Skeletal muscle tissue (tissue), 4 donors: Measurements from ENCODE around the gene TMEM131L. TPM values are rescaled to one million over a fixed set of nuclear protein-coding genes. Genes with fewer than 3 reads are reported as not detected.

Source experiments
- H3K27ac ChIP-seq: one replicate; pipeline ENCODE4 v1.7.0; 2013; ENCODE audit warnings: mild to moderate bottlenecking, low read depth, low read length, inconsistent platforms
- H3K27me3 ChIP-seq, 3 donors: one replicate each; pipeline ENCODE4 v1.7.0; 2013; ENCODE audit warnings: low read length in 3 of 3; ENCODE audit not compliant: control insufficient read depth in 3 of 3, insufficient read depth in 3 of 3
- H3K36me3 ChIP-seq, 3 donors: one replicate each; pipeline ENCODE4 v1.7.0; 2013; ENCODE audit warnings: low read length in 3 of 3; ENCODE audit not compliant: control insufficient read depth in 3 of 3, insufficient read depth in 3 of 3
- H3K4me1 ChIP-seq, 3 donors: one replicate each; pipeline ENCODE4 v1.7.0; 2013; ENCODE audit warnings: low read length in 3 of 3, mild to moderate bottlenecking in 3 of 3; ENCODE audit not compliant: control insufficient read depth in 3 of 3, insufficient read depth in 3 of 3
- H3K4me3 ChIP-seq, 3 donors: one replicate each; pipeline ENCODE4 v1.7.0; 2013; ENCODE audit warnings: low read length in 3 of 3
- H3K9ac ChIP-seq, 3 donors: one replicate each; pipeline ENCODE4 v1.7.0; 2013; ENCODE audit warnings: low read length in 3 of 3, mild to moderate bottlenecking in 3 of 3, moderate library complexity in 2 of 3, low read depth in 1 of 3
- H3K9me3 ChIP-seq, 3 donors: one replicate each; pipeline ENCODE4 v1.7.0; 2013; ENCODE audit warnings: low read length in 3 of 3; ENCODE audit not compliant: control insufficient read depth in 3 of 3
- total RNA-seq: library from RNA; depleted of rRNA; stranded (reverse); fragments of >200 nt; gene quantifications from one replicate; pipeline ENCODE4 v1.2.3, GENCODE V29; 2014
- donor health status: Osteomylitis.

The TMEM131L gene
- total RNA-seq, 1 donor from 2014 or later, result 69.4 TPM

GRCh38 chr4:153638999-153639398 lies 172.8 kb downstream of the TMEM131L start:
- Histone ChIP-seq H3K4me1 (peaks cover 0 to 4% (median 3%) of the 10 kb centered on the region in 3 donors), H3K4me3 (no peak overlapping the region), H3K9ac (no peak overlapping the region), H3K9me3 (no peaks in the 10 kb centered on the region), H3K27ac (no peak overlapping the region), H3K27me3 (no peaks in the 10 kb centered on the region), H3K36me3 (peaks cover 20 to 30% (median 28%) of the 10 kb centered on the region in 3 donors)

- H3K9ac ChIP-seq, result no peak overlapping the region
- H3K4me3 ChIP-seq, result no peak overlapping the region
- H3K27me3 ChIP-seq, result no peaks in the 10 kb centered on the region
- peaks cover 0 to under 1% (median 0%) of the 10 kb centered on the region in 3 donors for H3K9me3 ChIP-seq
- no peak overlapping the region for H3K27ac ChIP-seq
- peaks cover 0 to 4% (median 3%) of the 10 kb centered on the region in 3 donors for H3K4me1 ChIP-seq
- H3K36me3 ChIP-seq, result peaks cover 8 to 20% (median 19%) of the 10 kb centered on the region in 3 donors
These were observed 174.0 kb downstream of the TMEM131L start for GRCh38 chr4:153639833-153640802.

- no peak overlapping the region for H3K9ac ChIP-seq
- no peak overlapping the region for H3K4me3 ChIP-seq
- peaks cover 0 to 9% (median 6%) of the 10 kb centered on the region in 3 donors for H3K36me3 ChIP-seq
- no peak overlapping the region for H3K27ac ChIP-seq
- H3K4me1 ChIP-seq, result peaks cover 0 to 3% (median 0%) of the 10 kb centered on the region in 3 donors
- H3K27me3 ChIP-seq, result no peaks in the 10 kb centered on the region
- H3K9me3 ChIP-seq, result peaks cover 0 to 2% (median 0%) of the 10 kb centered on the region in 3 donors
These were observed 175.4 kb downstream of the TMEM131L start for GRCh38 chr4:153641532-153641931.

GRCh38 chr4:153643406-153644383 lies 177.5 kb downstream of the TMEM131L start:
- no peak overlapping the region for H3K27ac ChIP-seq
- peaks cover 0 to 3% (median 0%) of the 10 kb centered on the region in 3 donors for H3K4me1 ChIP-seq

GRCh38 chr4:153645183-153645582 lies 179.0 kb downstream of the TMEM131L start:
- Histone ChIP-seq H3K4me3 (no peak overlapping the region), H3K27me3 (no peaks in the 10 kb centered on the region), H3K9me3 (peaks cover 0 to 2% (median 0%) of the 10 kb centered on the region in 3 donors), H3K36me3 (no peaks in the 10 kb centered on the region), H3K9ac (no peak overlapping the region), H3K4me1 (no peaks in the 10 kb centered on the region), H3K27ac (no peak overlapping the region)

More at GRCh38 chr4:153643406-153644383, 177.5 kb downstream of the TMEM131L start:
- H3K9ac ChIP-seq, result no peak overlapping the region
- H3K27me3 ChIP-seq, result no peaks in the 10 kb centered on the region
- H3K9me3 ChIP-seq, result peaks cover 0 to 2% (median 0%) of the 10 kb centered on the region in 3 donors
- H3K36me3 ChIP-seq, result no peaks in the 10 kb centered on the region
- no peak overlapping the region for H3K4me3 ChIP-seq

GRCh38 chr4:153646261-153646660 lies 180.1 kb downstream of the TMEM131L start:
- H3K27ac ChIP-seq, result no peak overlapping the region
- no peaks in the 10 kb centered on the region for H3K4me1 ChIP-seq
- peaks cover 0 to 2% (median 0%) of the 10 kb centered on the region in 3 donors for H3K9me3 ChIP-seq
- H3K27me3 ChIP-seq, result no peaks in the 10 kb centered on the region
- H3K4me3 ChIP-seq, result no peak overlapping the region
- H3K9ac ChIP-seq, result no peak overlapping the region
- no peaks in the 10 kb centered on the region for H3K36me3 ChIP-seq

GRCh38 chr4:153646978-153647377 lies 180.8 kb downstream of the TMEM131L start:
- H3K4me1 ChIP-seq, result peaks cover 0 to 4% (median 0%) of the 10 kb centered on the region in 3 donors
- no peaks in the 10 kb centered on the region for H3K27me3 ChIP-seq
- no peak overlapping the region for H3K27ac ChIP-seq
- H3K9me3 ChIP-seq, result peaks cover 0 to 2% (median 0%) of the 10 kb centered on the region in 3 donors
- no peak overlapping the region for H3K9ac ChIP-seq
- no peak overlapping the region for H3K4me3 ChIP-seq
- H3K36me3 ChIP-seq, result no peaks in the 10 kb centered on the region

GRCh38 chr4:153647975-153648374 lies 181.8 kb downstream of the TMEM131L start:
- H3K4me1 ChIP-seq, result peaks cover 0 to 4% (median 0%) of the 10 kb centered on the region in 3 donors
- H3K9ac ChIP-seq, result no peak overlapping the region
- no peak overlapping the region for H3K4me3 ChIP-seq
- H3K9me3 ChIP-seq, result peaks cover 0 to 2% (median 0%) of the 10 kb centered on the region in 3 donors
- no peaks in the 10 kb centered on the region for H3K27me3 ChIP-seq
- H3K27ac ChIP-seq, result no peak overlapping the region
- no peaks in the 10 kb centered on the region for H3K36me3 ChIP-seq

GRCh38 chr4:153649572-153649991 lies 183.4 kb downstream of the TMEM131L start:
- Histone ChIP-seq H3K27me3 (no peaks in the 10 kb centered on the region), H3K9ac (no peak overlapping the region), H3K4me3 (no peak overlapping the region), H3K9me3 (peaks cover 0 to 2% (median 0%) of the 10 kb centered on the region in 3 donors), H3K36me3 (no peaks in the 10 kb centered on the region), H3K4me1 (peaks cover 0 to 4% (median 0%) of the 10 kb centered on the region in 3 donors), H3K27ac (no peak overlapping the region)
